NCI-H2196 (cell line): ENCODE measurements around the gene CST1.

Source experiments
- DNase-seq: peaks from one replicate; lab custom pipeline; 2025; ENCODE audit not compliant: unreplicated experiment; lab: John Stamatoyannopoulos, UW

The CST1 gene

GRCh38 chr20:23710771-23711170, 40.0 kb downstream of the CST1 start:
- no peak for DNase-seq

GRCh38 chr20:23705895-23706294, 44.8 kb downstream of the CST1 start:
- DNase-seq, result no peak

GRCh38 chr20:23702021-23702420, 48.7 kb downstream of the CST1 start:
- no peak for DNase-seq

DNA sequence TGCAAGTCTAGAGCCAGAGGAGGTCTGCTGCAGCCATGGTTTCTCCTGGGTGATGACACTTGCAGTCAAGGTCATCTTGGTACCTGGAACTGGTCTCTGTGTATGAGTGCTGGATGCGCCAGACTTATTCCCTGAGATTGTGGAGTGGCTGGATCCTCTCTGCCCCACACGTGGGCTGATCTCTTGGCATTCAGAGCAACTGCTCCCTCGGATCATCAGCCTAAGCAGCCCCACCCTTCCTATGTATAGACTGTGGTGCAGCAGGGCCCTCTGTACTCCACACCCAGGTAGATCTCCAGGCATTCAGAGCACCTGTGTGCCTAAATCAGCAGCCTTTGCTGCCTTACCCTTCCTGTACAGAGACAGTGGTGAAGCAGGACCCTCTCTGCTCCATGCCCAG, 49.8 kb downstream of the CST1 start:
- no peak for DNase-seq

DNA sequence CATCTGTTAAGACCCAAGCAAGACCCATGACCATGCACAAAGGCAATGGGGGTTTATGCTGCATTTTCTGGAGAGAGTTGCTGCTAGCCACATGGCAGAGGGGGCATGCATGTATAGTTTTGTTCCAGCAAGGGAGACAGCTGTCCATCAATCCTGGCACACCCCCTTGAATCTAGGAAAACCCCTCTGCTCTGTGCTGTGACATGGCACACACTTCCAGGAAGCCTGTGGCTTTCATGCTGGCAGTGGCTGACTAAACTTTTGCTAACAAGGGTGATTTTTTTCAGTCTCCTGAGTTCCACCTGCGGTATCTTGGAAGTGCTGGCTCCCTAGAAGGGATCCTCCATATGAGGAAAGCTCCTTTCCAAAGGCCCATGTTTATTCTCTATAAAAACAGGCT, 52.8 kb downstream of the CST1 start:
- DNase-seq, result no peak
